Karpas-422 (cell line): Measurements from ENCODE around the gene INHBB. TPM values are rescaled to one million over a fixed set of nuclear protein-coding genes. Genes with fewer than 3 reads are reported as not detected.

Experiments
- DNase-seq: peaks from one replicate; pipeline ENCODE4 v3.0.0-alpha.2; 2015
- H2AFZ ChIP-seq: fragments of 200-600 bp; sonication (generic); 2 replicates; pipeline ENCODE4 v1.6.1; 2014; ENCODE audit warnings: antibody characterized with exemption, low read length, mixed read lengths
- H3K27ac ChIP-seq: fragments of 200-600 bp; sonication (generic); 2 replicates; pipeline ENCODE4 v1.5.1; 2014; ENCODE audit warnings: mild to moderate bottlenecking, low read length, moderate library complexity
- H3K27me3 ChIP-seq: fragments of 200-600 bp; sonication (generic); 2 replicates; pipeline ENCODE4 v1.6.1; 2014; ENCODE audit warnings: low read length, mixed read lengths
- H3K36me3 ChIP-seq: fragments of 200-600 bp; sonication (generic); 2 replicates; pipeline ENCODE4 v1.6.1; 2014; ENCODE audit warnings: low read length, mixed read lengths; ENCODE audit not compliant: insufficient read depth
- H3K4me1 ChIP-seq: fragments of 200-600 bp; sonication (generic); 2 replicates; pipeline ENCODE4 v1.6.1; 2014; ENCODE audit warnings: mild to moderate bottlenecking, low read length, mixed read lengths
- H3K4me2 ChIP-seq: fragments of 200-600 bp; sonication (generic); 2 replicates; pipeline ENCODE4 v1.6.1; 2014; ENCODE audit warnings: low read length, low read depth, mild to moderate bottlenecking; ENCODE audit not compliant: poor library complexity, severe bottlenecking
- H3K4me3 ChIP-seq: fragments of 200-600 bp; sonication (generic); 2 replicates; pipeline ENCODE4 v1.5.1; 2014; ENCODE audit warnings: mild to moderate bottlenecking, antibody characterized with exemption, low read length, mixed read lengths
- H3K79me2 ChIP-seq: fragments of 200-600 bp; sonication (generic); 2 replicates; pipeline ENCODE4 v1.6.1; 2014; ENCODE audit warnings: mild to moderate bottlenecking, low read length, mixed read lengths
- H3K9ac ChIP-seq: fragments of 200-600 bp; sonication (generic); 2 replicates; pipeline ENCODE4 v1.6.0; 2014; ENCODE audit warnings: low read length
- H3K9me2 ChIP-seq: fragments of 200-600 bp; sonication (generic), shearing (Covaris generic); replicated peaks from 2 replicates; pipeline ENCODE4 v1.6.0; 2014; ENCODE audit warnings: mild to moderate bottlenecking, low read length, moderate library complexity; ENCODE audit not compliant: insufficient read depth
- H3K9me3 ChIP-seq: fragments of 300-700, 200-600 bp; sonication (generic); 2 replicates; pipeline ENCODE4 v1.6.1; 2014; ENCODE audit warnings: low read length, mixed read lengths
- H4K20me1 ChIP-seq: fragments of 200-600 bp; sonication (generic); 2 replicates; pipeline ENCODE4 v1.6.1; 2014; ENCODE audit warnings: mild to moderate bottlenecking, antibody characterized with exemption, low read length, low read depth; ENCODE audit not compliant: insufficient read depth
- total RNA-seq: library from RNA; depleted of rRNA; stranded (reverse); fragments of >200 nt; shearing (Covaris generic); gene quantifications from 2 replicates; pipeline ENCODE4 v1.2.3, GENCODE V29; 2014; ENCODE audit warnings: low replicate concordance

The INHBB gene
- total RNA-seq, 1 experiment from 2014 or later, result not detected

DNA sequence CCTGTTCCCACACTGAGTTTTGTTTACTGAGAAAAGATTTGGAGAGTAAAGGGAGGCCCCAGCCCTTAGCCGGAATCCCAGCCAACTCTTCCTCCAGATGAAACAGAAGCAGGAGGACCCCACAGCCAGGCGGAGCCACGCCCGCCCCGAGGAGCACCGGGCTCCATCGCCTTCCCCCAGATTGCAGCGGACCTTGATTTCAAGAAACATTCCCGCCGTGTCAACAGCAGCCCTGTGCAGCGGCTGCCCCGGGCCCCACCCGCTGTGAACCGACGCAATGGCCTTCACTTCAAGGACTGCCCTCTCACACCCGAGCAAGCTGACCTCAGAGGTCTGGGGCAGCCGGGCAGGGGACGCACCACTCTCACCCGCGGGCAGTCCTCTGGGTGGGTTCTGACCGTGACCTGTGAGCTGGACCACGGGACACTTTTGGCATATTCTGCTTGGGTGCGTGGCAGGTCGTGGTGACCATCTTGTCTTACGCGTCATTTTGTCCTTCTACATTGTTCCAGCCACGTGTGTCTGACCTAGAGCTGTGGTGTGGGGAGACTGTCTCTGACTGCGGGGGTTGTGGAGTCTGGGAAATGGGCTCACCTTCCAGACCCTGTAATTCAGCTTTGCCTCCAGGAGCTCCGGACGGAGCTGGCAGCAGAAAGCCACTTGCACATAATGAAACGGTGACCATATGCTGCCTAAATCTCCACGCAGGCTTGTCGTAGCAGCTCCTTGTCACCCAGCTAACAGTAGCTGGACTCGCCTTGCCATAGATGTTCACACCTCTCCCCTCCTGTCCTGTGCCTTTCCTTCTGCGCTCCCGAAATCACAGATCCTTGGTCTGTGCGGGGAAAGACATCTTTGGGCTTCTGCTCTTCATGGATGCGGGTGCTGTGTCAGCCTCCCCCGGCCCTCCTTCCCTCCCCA is 32.0 kb upstream of the INHBB start:
- no peak overlapping the region for H3K9ac ChIP-seq

DNA sequence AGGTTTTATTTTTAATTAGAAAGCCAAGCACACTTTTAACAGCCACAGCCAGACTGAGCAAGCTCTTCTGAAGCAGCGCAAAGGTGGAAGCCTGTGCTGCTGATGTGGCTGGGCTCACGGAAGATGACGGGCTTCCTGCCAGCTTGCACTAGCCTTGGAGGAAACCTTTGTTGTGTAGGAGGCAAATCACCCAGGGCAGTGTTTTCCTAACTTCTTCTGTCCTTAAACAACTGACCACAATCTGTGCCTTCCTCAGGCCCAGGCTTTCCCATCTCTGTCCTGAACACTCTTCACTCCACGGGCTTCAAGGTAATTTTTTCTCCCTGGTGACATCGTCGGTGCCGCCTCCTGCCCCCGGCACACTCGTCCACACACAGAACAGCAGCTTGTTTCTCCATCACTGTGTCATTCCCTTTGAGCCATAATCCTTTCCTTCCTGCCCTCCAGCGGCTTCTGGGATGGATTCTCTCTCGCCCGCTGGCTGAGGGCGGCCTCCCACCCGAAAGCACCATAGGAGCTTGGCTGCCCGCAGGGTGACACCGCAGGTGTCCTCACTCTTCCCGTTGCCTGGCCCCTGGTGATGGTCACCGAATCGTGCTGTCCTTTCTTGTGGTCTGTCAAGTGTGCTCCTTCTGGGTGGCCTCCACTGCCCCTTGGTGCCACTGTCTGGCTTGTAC is 31.1 kb upstream of the INHBB start:
- Histone ChIP-seq H3K9me2 (no peaks in the 10 kb centered on the region), H3K9ac (no peak overlapping the region), H3K9me3 (no peaks in the 10 kb centered on the region), H3K27me3 (no peaks in the 10 kb centered on the region), H3K4me3 (no peak overlapping the region), H3K4me1 (peaks cover 42% of the 10 kb centered on the region), H3K4me2 (no peak overlapping the region), H2AFZ (no peak overlapping the region), H4K20me1 (no peaks in the 10 kb centered on the region), H3K27ac (no peak overlapping the region), H3K79me2 (no peaks in the 10 kb centered on the region), H3K36me3 (no peaks in the 10 kb centered on the region)
- no peak for DNase-seq

More for the DNA sequence above, 32.0 kb upstream of the INHBB start:
- Histone ChIP-seq H3K27ac (no peak overlapping the region), H3K79me2 (no peaks in the 10 kb centered on the region), H3K9me2 (no peaks in the 10 kb centered on the region), H3K36me3 (no peaks in the 10 kb centered on the region), H4K20me1 (no peaks in the 10 kb centered on the region), H2AFZ (no peak overlapping the region), H3K4me2 (no peak overlapping the region), H3K4me3 (no peak overlapping the region), H3K27me3 (no peaks in the 10 kb centered on the region), H3K4me1 (peaks cover 51% of the 10 kb centered on the region), H3K9me3 (no peaks in the 10 kb centered on the region)
- DNase-seq, result no peak

DNA sequence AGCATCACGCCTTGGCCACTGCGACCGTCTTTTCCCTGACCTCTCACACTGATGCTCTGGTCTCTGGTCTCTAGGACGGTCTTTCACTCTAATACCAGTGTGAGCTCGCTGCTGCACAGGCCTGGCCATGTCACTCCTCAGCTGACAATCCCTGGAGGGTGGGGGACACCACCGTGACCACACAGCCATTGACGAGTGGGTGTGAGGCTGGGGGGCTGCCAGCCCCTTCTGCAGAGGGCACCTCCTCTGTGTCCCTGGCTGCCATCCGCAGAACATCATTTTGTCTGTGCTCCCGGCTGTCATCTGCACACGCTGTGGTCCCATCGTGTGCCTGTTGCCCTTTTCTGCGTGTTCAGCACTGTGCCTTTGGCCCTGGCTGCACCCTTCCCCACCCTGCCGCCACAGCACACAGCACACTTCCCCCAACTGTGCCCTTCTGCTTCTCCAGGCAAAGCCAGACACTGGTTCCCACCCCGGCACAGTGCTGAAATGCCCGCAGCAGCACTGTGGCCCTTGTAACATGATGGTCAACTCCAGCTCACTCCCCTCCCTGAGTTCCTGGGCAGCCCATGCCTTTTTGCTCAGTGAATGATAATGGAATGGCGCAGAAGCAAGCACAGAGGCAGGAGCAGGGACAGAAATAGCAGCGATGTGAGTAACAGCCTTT is 30.4 kb upstream of the INHBB start:
- Histone ChIP-seq H3K9ac (peak overlapping the region; percentile 35), H3K9me2 (no peaks in the 10 kb centered on the region), H3K9me3 (no peaks in the 10 kb centered on the region), H3K27me3 (no peaks in the 10 kb centered on the region), H4K20me1 (no peaks in the 10 kb centered on the region), H3K4me2 (no peak overlapping the region), H3K27ac (no peak overlapping the region), H3K79me2 (no peaks in the 10 kb centered on the region), H3K4me1 (peaks cover 36% of the 10 kb centered on the region), H2AFZ (no peak overlapping the region), H3K36me3 (no peaks in the 10 kb centered on the region), H3K4me3 (no peak overlapping the region)
- no peak for DNase-seq

DNA sequence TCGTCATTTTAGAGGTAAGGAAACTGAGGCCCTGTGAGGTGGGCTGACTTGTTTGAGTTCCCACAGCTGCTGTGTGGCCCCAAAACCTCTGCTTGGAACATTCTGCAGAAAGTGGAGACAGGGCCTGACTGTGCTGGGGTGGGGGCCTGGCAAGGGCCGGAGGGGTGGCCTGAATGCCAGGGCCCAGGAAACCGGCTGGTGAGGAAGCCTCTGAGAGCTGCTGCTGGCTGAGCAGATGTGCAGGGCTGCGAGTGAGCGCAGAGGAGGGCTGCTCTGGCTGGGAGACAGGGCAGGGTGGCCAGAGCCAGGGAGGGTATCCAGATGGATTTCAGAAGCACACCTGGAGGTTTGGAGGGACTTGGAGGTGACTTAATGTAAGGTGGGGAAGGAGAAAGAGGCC is 29.9 kb upstream of the INHBB start:
- H2AFZ ChIP-seq, result no peak overlapping the region
- no peaks in the 10 kb centered on the region for H3K36me3 ChIP-seq
- H4K20me1 ChIP-seq, result no peaks in the 10 kb centered on the region
- no peaks in the 10 kb centered on the region for H3K9me3 ChIP-seq
- H3K79me2 ChIP-seq, result no peaks in the 10 kb centered on the region
- peak overlapping the region; percentile 35 for H3K9ac ChIP-seq
- H3K4me3 ChIP-seq, result no peak overlapping the region
- H3K27me3 ChIP-seq, result no peaks in the 10 kb centered on the region
- H3K9me2 ChIP-seq, result no peaks in the 10 kb centered on the region
- H3K27ac ChIP-seq, result no peak overlapping the region
- no peak overlapping the region for H3K4me2 ChIP-seq
- no peak for DNase-seq
- H3K4me1 ChIP-seq, result peaks cover 30% of the 10 kb centered on the region

DNA sequence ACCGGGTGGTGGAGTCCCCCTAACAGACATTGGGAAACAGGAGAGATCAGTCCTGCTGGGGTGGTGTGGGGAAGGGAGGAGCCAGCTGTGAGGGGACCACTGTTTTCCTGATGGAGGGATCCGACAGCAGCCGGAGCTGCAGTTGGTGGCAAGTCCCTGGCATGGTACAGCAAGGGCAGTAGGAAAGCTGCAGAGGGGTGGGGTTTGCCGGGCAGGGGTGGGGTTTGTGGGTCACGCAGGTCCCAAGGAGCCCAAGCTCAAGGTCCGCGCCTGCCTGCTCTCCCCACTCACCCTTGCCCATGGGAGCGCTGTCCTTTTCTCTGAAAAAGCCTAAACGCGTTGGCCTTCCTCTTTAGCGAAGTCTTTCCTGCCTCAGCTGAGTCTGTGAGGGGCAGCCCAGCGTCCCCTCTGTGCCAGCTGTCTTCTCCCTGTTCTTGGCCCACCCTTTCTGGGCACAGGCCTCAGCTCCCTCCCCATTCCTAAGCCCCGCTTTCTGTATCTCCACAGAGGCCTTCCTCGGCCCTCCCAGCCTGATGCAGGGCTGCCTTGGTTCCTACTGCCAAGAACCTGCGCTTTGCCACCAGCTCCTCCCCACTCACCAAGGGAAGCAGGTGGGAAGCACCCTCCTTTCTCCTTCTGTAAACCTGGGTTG is 29.3 kb upstream of the INHBB start:
- Histone ChIP-seq H3K4me3 (no peak overlapping the region), H3K36me3 (no peaks in the 10 kb centered on the region), H3K9ac (peak overlapping the region; percentile 35; the same call in 1 of the 2 replicates), H3K9me3 (no peaks in the 10 kb centered on the region), H3K9me2 (no peaks in the 10 kb centered on the region), H3K79me2 (no peaks in the 10 kb centered on the region), H3K27me3 (no peaks in the 10 kb centered on the region), H3K4me1 (peaks cover 27% of the 10 kb centered on the region), H4K20me1 (no peaks in the 10 kb centered on the region), H2AFZ (no peak overlapping the region), H3K4me2 (no peak overlapping the region), H3K27ac (no peak overlapping the region)
- no peak for DNase-seq

DNA sequence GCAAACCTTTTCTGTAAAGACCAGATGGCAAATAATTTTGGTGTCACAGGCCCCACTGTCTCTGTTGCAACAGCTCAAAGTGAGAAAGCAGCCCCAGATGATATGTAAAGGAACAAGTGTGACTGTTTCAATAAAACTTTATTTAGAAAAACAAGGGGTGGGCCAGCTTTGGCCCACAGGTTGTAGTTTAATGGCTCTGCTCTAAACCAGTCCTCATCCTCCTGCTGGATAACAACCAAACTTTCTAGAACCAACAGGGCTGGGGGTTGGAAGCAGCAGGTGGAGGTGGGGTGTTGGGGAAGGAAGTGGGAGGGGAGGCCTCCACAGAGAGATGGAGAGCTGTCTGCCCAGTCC is 28.8 kb upstream of the INHBB start:
- no peak overlapping the region for H3K4me2 ChIP-seq
- no peaks in the 10 kb centered on the region for H4K20me1 ChIP-seq
- DNase-seq, result no peak

DNA sequence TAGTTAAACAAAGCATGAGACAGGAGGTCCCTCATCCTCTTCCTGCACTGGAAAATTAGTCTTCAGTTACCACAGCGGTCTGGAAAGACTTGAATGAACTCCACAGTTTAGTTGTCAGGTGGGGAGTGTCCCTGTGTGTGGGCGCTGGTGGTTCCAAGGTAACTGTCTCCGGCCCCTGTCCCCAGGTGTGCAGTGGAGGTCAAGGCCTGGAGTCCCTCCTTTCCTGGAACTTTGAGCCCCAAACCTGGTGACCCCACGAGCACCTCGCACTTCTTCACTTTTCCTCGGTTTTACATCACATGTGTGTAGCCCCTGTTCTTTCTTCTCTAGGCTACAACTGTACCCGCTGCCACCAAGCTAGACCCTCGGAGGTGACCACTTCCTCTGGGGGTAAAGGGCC is 28.0 kb upstream of the INHBB start:
- Histone ChIP-seq H3K4me2 (no peak overlapping the region), H3K9me2 (no peaks in the 10 kb centered on the region), H3K79me2 (no peaks in the 10 kb centered on the region), H4K20me1 (no peaks in the 10 kb centered on the region), H3K4me3 (no peak overlapping the region), H3K27me3 (no peaks in the 10 kb centered on the region), H3K9me3 (no peaks in the 10 kb centered on the region), H3K36me3 (no peaks in the 10 kb centered on the region), H2AFZ (no peak overlapping the region), H3K27ac (no peak overlapping the region), H3K4me1 (peaks cover 26% of the 10 kb centered on the region), H3K9ac (no peak overlapping the region)
- no peak for DNase-seq

More for the DNA sequence above, 28.8 kb upstream of the INHBB start:
- H3K36me3 ChIP-seq, result no peaks in the 10 kb centered on the region
- H3K9ac ChIP-seq, result no peak overlapping the region
- no peak overlapping the region for H3K4me3 ChIP-seq
- peaks cover 31% of the 10 kb centered on the region for H3K4me1 ChIP-seq
- H3K9me3 ChIP-seq, result no peaks in the 10 kb centered on the region
- no peak overlapping the region for H3K27ac ChIP-seq
- H3K79me2 ChIP-seq, result no peaks in the 10 kb centered on the region
- H2AFZ ChIP-seq, result no peak overlapping the region
- no peaks in the 10 kb centered on the region for H3K27me3 ChIP-seq
- no peaks in the 10 kb centered on the region for H3K9me2 ChIP-seq

DNA sequence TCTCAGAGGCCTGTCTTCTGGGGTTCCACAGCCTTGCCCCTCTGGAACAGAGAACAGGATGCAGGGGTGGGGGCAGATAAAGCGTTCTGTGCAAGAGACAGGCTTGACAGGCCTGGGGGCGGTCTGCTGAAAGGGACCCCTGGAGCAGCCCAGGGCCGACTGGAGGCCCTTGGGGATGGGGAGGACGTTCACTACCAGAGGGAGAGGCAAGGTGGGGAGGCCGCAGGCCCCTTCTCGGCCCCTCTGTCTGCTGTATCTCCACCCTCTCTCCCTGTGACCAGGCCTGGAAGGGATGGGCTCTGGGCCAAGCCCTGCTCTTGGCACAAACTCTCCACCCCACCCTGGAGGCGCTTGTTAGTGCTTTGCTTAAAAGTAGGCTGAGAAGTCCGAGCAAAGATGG is 27.3 kb upstream of the INHBB start:
- no peak overlapping the region for H3K9ac ChIP-seq
- H3K27ac ChIP-seq, result no peak overlapping the region
- H3K9me3 ChIP-seq, result no peaks in the 10 kb centered on the region
- H3K27me3 ChIP-seq, result no peaks in the 10 kb centered on the region
- no peak overlapping the region for H3K4me3 ChIP-seq
- H3K9me2 ChIP-seq, result no peaks in the 10 kb centered on the region
- peaks cover 21% of the 10 kb centered on the region for H3K4me1 ChIP-seq
- no peaks in the 10 kb centered on the region for H3K79me2 ChIP-seq
- H3K4me2 ChIP-seq, result no peak overlapping the region
- H2AFZ ChIP-seq, result no peak overlapping the region
- no peaks in the 10 kb centered on the region for H4K20me1 ChIP-seq
- H3K36me3 ChIP-seq, result no peaks in the 10 kb centered on the region
- DNase-seq, result no peak
